ENCODE data around the gene TMEM59L.

Gene TMEM59L

GRCh38 chr19:18603958-18604819 lies 8.5 kb upstream of the TMEM59L start:
- no peak overlapping the region for H3K4me3 ChIP-seq (ENCODE audit: low read depth in 1 of 5, low read length in 5 of 5)

GRCh38 chr19:18604820-18605159 lies 7.9 kb upstream of the TMEM59L start:
- peaks cover 0 to 14% (median 12%) of the 10 kb centered on the region in 5 donors for H3K4me1 ChIP-seq (ENCODE audit: control insufficient read depth in 5 of 5, insufficient read depth in 5 of 5, low read length in 5 of 5)

More at GRCh38 chr19:18603958-18604819, 8.5 kb upstream of the TMEM59L start:
- H3K4me1 ChIP-seq (ENCODE audit: control insufficient read depth in 5 of 5, insufficient read depth in 5 of 5, low read length in 5 of 5): peaks cover 0 to 14% (median 12%) of the 10 kb centered on the region in 5 donors
- peaks cover 48 to 63% (median 56%) of the 10 kb centered on the region in 5 donors for H3K27me3 ChIP-seq (ENCODE audit: control insufficient read depth in 5 of 5, insufficient read depth in 4 of 5, low read length in 5 of 5)
- no peaks in the 10 kb centered on the region for H3K36me3 ChIP-seq (ENCODE audit: control insufficient read depth in 5 of 5, insufficient read depth in 5 of 5, low read length in 5 of 5)
- no peaks in the 10 kb centered on the region for H3K9me3 ChIP-seq (ENCODE audit: control insufficient read depth in 5 of 5, low read length in 5 of 5)
- no peak overlapping the region for H3K9ac ChIP-seq (ENCODE audit: low read length in 5 of 5)
- H3K27ac ChIP-seq (ENCODE audit: low read depth, low read length): no peak overlapping the region

GRCh38 chr19:18605196-18605545 lies 7.5 kb upstream of the TMEM59L start:
- no peak overlapping the region for H3K27ac ChIP-seq (ENCODE audit: low read depth, low read length)
- no peak overlapping the region for H3K4me3 ChIP-seq (ENCODE audit: low read depth in 1 of 5, low read length in 5 of 5)

More at GRCh38 chr19:18604820-18605159, 7.9 kb upstream of the TMEM59L start:
- Histone ChIP-seq H3K27me3 (ENCODE audit: control insufficient read depth in 5 of 5, insufficient read depth in 4 of 5, low read length in 5 of 5) (peaks cover 49 to 62% (median 56%) of the 10 kb centered on the region in 5 donors), H3K9me3 (ENCODE audit: control insufficient read depth in 5 of 5, low read length in 5 of 5) (no peaks in the 10 kb centered on the region), H3K9ac (ENCODE audit: low read length in 5 of 5) (no peak overlapping the region), H3K27ac (ENCODE audit: low read depth, low read length) (no peak overlapping the region), H3K36me3 (ENCODE audit: control insufficient read depth in 5 of 5, insufficient read depth in 5 of 5, low read length in 5 of 5) (no peaks in the 10 kb centered on the region), H3K4me3 (ENCODE audit: low read depth in 1 of 5, low read length in 5 of 5) (no peak overlapping the region)

GRCh38 chr19:18605546-18606280 lies 7.0 kb upstream of the TMEM59L start:
- Histone ChIP-seq H3K4me1 (ENCODE audit: control insufficient read depth in 5 of 5, insufficient read depth in 5 of 5, low read length in 5 of 5) (peaks cover 0 to 19% (median 12%) of the 10 kb centered on the region in 5 donors), H3K9me3 (ENCODE audit: control insufficient read depth in 5 of 5, low read length in 5 of 5) (no peaks in the 10 kb centered on the region), H3K27ac (ENCODE audit: low read depth, low read length) (no peak overlapping the region), H3K4me3 (ENCODE audit: low read depth in 1 of 5, low read length in 5 of 5) (no peak overlapping the region), H3K9ac (ENCODE audit: low read length in 5 of 5) (no peak overlapping the region), H3K36me3 (ENCODE audit: control insufficient read depth in 5 of 5, insufficient read depth in 5 of 5, low read length in 5 of 5) (no peaks in the 10 kb centered on the region), H3K27me3 (ENCODE audit: control insufficient read depth in 5 of 5, insufficient read depth in 4 of 5, low read length in 5 of 5) (peaks cover 55 to 70% (median 61%) of the 10 kb centered on the region in 5 donors)

More at GRCh38 chr19:18605196-18605545, 7.5 kb upstream of the TMEM59L start:
- peaks cover 50 to 65% (median 57%) of the 10 kb centered on the region in 5 donors for H3K27me3 ChIP-seq (ENCODE audit: control insufficient read depth in 5 of 5, insufficient read depth in 4 of 5, low read length in 5 of 5)
- H3K36me3 ChIP-seq (ENCODE audit: control insufficient read depth in 5 of 5, insufficient read depth in 5 of 5, low read length in 5 of 5): no peaks in the 10 kb centered on the region
- H3K9me3 ChIP-seq (ENCODE audit: control insufficient read depth in 5 of 5, low read length in 5 of 5): no peaks in the 10 kb centered on the region
- H3K4me1 ChIP-seq (ENCODE audit: control insufficient read depth in 5 of 5, insufficient read depth in 5 of 5, low read length in 5 of 5): peaks cover 0 to 14% (median 12%) of the 10 kb centered on the region in 5 donors
- no peak overlapping the region for H3K9ac ChIP-seq (ENCODE audit: low read length in 5 of 5)

- no peaks in the 10 kb centered on the region for H3K36me3 ChIP-seq (ENCODE audit: control insufficient read depth in 5 of 5, insufficient read depth in 5 of 5, low read length in 5 of 5)
- H3K4me1 ChIP-seq (ENCODE audit: control insufficient read depth in 5 of 5, insufficient read depth in 5 of 5, low read length in 5 of 5): peaks cover 0 to 26% (median 14%) of the 10 kb centered on the region in 5 donors
- no peak within 1 kb of the TSS for H3K9ac ChIP-seq (ENCODE audit: low read length in 5 of 5)
- H3K9me3 ChIP-seq (ENCODE audit: control insufficient read depth in 5 of 5, low read length in 5 of 5): no peaks in the 10 kb centered on the region
- H3K27me3 ChIP-seq (ENCODE audit: control insufficient read depth in 5 of 5, insufficient read depth in 4 of 5, low read length in 5 of 5): peaks cover 62 to 77% (median 67%) of the 10 kb centered on the region in 5 donors
- no peak within 1 kb of the TSS for H3K27ac ChIP-seq (ENCODE audit: low read depth, low read length)
- no peak within 1 kb of the TSS for H3K4me3 ChIP-seq (ENCODE audit: low read depth in 1 of 5, low read length in 5 of 5)
Observed at GRCh38 chr19:18606281-18607225, 6.1 kb upstream of the TMEM59L start, which contains the start of gene CRLF1. CRLF1 (minus strand) TSS chr19:18606799; CDS start chr19:18606656, 143 bp downstream.

GRCh38 chr19:18607226-18608101 lies 5.2 kb upstream of the TMEM59L start:
- no peak overlapping the region for H3K4me3 ChIP-seq (ENCODE audit: low read depth in 1 of 5, low read length in 5 of 5)
- peaks cover 70 to 85% (median 74%) of the 10 kb centered on the region in 5 donors for H3K27me3 ChIP-seq (ENCODE audit: control insufficient read depth in 5 of 5, insufficient read depth in 4 of 5, low read length in 5 of 5)
- H3K4me1 ChIP-seq (ENCODE audit: control insufficient read depth in 5 of 5, insufficient read depth in 5 of 5, low read length in 5 of 5): peaks cover 0 to 35% (median 23%) of the 10 kb centered on the region in 5 donors
- H3K27ac ChIP-seq (ENCODE audit: low read depth, low read length): no peak overlapping the region
- H3K9ac ChIP-seq (ENCODE audit: low read length in 5 of 5): no peak overlapping the region
- H3K36me3 ChIP-seq (ENCODE audit: control insufficient read depth in 5 of 5, insufficient read depth in 5 of 5, low read length in 5 of 5): no peaks in the 10 kb centered on the region
- no peaks in the 10 kb centered on the region for H3K9me3 ChIP-seq (ENCODE audit: control insufficient read depth in 5 of 5, low read length in 5 of 5)

- no peak overlapping the region for H3K9ac ChIP-seq (ENCODE audit: low read length in 5 of 5)
- H3K27me3 ChIP-seq (ENCODE audit: control insufficient read depth in 5 of 5, insufficient read depth in 4 of 5, low read length in 5 of 5): peaks cover 72 to 88% (median 79%) of the 10 kb centered on the region in 5 donors
- no peak overlapping the region for H3K27ac ChIP-seq (ENCODE audit: low read depth, low read length)
- peaks cover 0 to 43% (median 26%) of the 10 kb centered on the region in 5 donors for H3K4me1 ChIP-seq (ENCODE audit: control insufficient read depth in 5 of 5, insufficient read depth in 5 of 5, low read length in 5 of 5)
- no peaks in the 10 kb centered on the region for H3K36me3 ChIP-seq (ENCODE audit: control insufficient read depth in 5 of 5, insufficient read depth in 5 of 5, low read length in 5 of 5)
- H3K4me3 ChIP-seq (ENCODE audit: low read depth in 1 of 5, low read length in 5 of 5): no peak overlapping the region
- H3K9me3 ChIP-seq (ENCODE audit: control insufficient read depth in 5 of 5, low read length in 5 of 5): no peaks in the 10 kb centered on the region
Observed at GRCh38 chr19:18608102-18608804, 4.4 kb upstream of the TMEM59L start.

- no peak overlapping the region for H3K9ac ChIP-seq (ENCODE audit: low read length in 5 of 5)
- no peak overlapping the region for H3K27ac ChIP-seq (ENCODE audit: low read depth, low read length)
- no peaks in the 10 kb centered on the region for H3K36me3 ChIP-seq (ENCODE audit: control insufficient read depth in 5 of 5, insufficient read depth in 5 of 5, low read length in 5 of 5)
- no peaks in the 10 kb centered on the region for H3K9me3 ChIP-seq (ENCODE audit: control insufficient read depth in 5 of 5, low read length in 5 of 5)
- H3K27me3 ChIP-seq (ENCODE audit: control insufficient read depth in 5 of 5, insufficient read depth in 4 of 5, low read length in 5 of 5): peaks cover 77 to 88% (median 83%) of the 10 kb centered on the region in 5 donors
- peaks cover 0 to 40% (median 22%) of the 10 kb centered on the region in 5 donors for H3K4me1 ChIP-seq (ENCODE audit: control insufficient read depth in 5 of 5, insufficient read depth in 5 of 5, low read length in 5 of 5)
- H3K4me3 ChIP-seq (ENCODE audit: low read depth in 1 of 5, low read length in 5 of 5): no peak overlapping the region
Observed at GRCh38 chr19:18608805-18609716, 3.6 kb upstream of the TMEM59L start.
